ENCODE results near the gene ADGRG4. TPM values are rescaled to one million over a fixed set of nuclear protein-coding genes. Genes with fewer than 3 reads are reported as not detected.

ADGRG4 gene
- total and polyA plus RNA-seq, 2 donors (not counting 1 experiment from before 2014, with no cell fraction given): not detected

DNA sequence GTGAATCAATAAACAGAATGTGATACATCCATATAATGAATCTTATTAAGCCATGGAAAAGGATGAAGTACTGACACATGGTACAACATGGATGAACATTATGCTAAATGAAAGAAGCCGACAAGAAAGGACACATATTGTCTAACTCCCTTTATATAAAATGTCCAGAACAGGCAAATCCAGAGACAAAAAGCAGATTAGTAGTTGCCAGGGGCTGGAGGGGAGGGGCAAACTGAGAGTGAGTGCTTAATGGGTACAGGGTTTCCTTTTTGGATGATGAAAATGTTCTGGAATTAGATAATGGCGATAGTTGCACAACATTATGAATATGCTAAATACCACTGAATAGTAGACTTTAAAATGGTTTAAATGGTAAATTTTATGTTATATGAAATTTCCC is 17.4 kb downstream of the ADGRG4 start:
- ATAC-seq (ENCODE audit: low read depth): no peak
- Histone ChIP-seq H2AFZ (ENCODE audit: insufficient read depth, low read depth, low read length, poor library complexity, severe bottlenecking) (no peak overlapping the region), H3K79me2 (ENCODE audit: control insufficient read depth, insufficient read depth, low read length) (no peaks in the 10 kb centered on the region), H4K20me1 (ENCODE audit: control insufficient read depth, insufficient read depth, low read length, poor library complexity, severe bottlenecking) (no peaks in the 10 kb centered on the region), H3K4me2 (replicated peaks; ENCODE audit: low read depth, low read length, poor library complexity, severe bottlenecking) (no peak overlapping the region), H3K27me3 (replicated peaks in 1 of 4; ENCODE audit: control extremely low read depth in 1 of 4, control insufficient read depth in 3 of 4, insufficient read depth in 4 of 4, low read length in 3 of 4) (no peaks in the 10 kb centered on the region), H3K9ac (ENCODE audit: low read length) (no peak overlapping the region), H3K4me1 (ENCODE audit: control insufficient read depth in 2 of 2, insufficient read depth in 2 of 2, low read length in 2 of 2) (no peaks in the 10 kb centered on the region), H3K9me3 (ENCODE audit: control extremely low read depth in 1 of 3, control insufficient read depth in 2 of 3, insufficient read depth in 1 of 3, low read length in 2 of 3) (no peaks in the 10 kb centered on the region), H3K4me3 (ENCODE audit: control extremely low read depth in 1 of 5, extremely low read depth in 1 of 5, insufficient read depth in 1 of 5, low read depth in 2 of 5, low read length in 4 of 5) (no peak overlapping the region), H3K27ac (ENCODE audit: low read length in 2 of 2) (no peak overlapping the region), H3K36me3 (replicated peaks in 1 of 2; ENCODE audit: control extremely low read depth in 1 of 2, control insufficient read depth in 1 of 2, extremely low read depth in 1 of 2, insufficient read depth in 2 of 2, low read length in 1 of 2) (no peaks in the 10 kb centered on the region)
- Mint-ChIP-seq H3K27me3 (no peaks in the 10 kb centered on the region), H3K27ac (no peak overlapping the region), H3K4me1 (no peaks in the 10 kb centered on the region), H3K9me3 (ENCODE audit: insufficient read depth) (no peaks in the 10 kb centered on the region), H3K4me3 (no peak overlapping the region)
- POLR2A ChIA-PET: no interaction called here
- no CpG with 5 or more reads among the region's 2 CpGs for WGBS (ENCODE audit: insufficient coverage)
- no peak for DNase-seq
- CTCF ChIA-PET: no interaction called here
- intact Hi-C loops (cut with micrococcal nuclease): no loop called here
- TF ChIP-seq EZH2 (IDR thresholded peaks at IDR 0.05; ENCODE audit: borderline replicate concordance, insufficient read depth, low read depth, low read length, poor library complexity, severe bottlenecking): no peak

DNA sequence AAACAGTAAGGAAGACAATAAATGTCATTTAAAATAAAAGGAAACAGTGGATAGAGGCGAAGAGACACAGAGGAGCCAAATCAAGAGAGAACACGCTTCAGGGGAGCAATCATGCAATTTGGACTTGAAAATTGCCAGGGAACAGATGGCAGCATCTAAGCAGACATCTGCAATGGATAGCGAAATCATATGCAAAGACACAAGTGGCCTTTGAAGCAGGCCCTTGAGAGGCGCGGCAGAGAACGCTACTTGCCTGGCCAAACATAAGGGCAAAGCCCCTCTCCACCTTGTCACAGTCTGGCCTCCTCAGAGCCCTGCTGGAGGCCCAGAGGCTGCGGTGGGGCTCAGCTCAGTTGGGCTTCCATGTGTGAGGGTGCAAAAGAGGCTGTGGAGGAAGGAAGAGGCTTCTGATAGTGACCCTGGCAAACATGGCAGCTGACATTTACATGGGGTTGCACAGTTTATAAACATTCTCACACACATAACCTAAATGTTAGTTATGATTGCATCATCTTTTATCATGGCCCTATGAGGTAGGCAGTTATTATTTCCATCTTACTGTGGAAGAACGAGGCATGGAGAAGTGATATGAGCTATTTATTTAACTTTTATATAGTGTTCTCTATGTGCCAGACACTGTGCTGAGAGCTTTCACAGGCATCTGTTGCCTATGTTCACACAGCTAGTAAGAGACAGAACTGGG is 18.3 kb downstream of the ADGRG4 start:
- Mint-ChIP-seq H3K4me1 (no peaks in the 10 kb centered on the region), H3K9me3 (ENCODE audit: insufficient read depth) (no peaks in the 10 kb centered on the region), H3K27ac (no peak overlapping the region), H3K4me3 (no peak overlapping the region), H3K27me3 (no peaks in the 10 kb centered on the region)
- Histone ChIP-seq H3K4me3 (ENCODE audit: control extremely low read depth in 1 of 5, extremely low read depth in 1 of 5, insufficient read depth in 1 of 5, low read depth in 2 of 5, low read length in 4 of 5) (no peak overlapping the region), H3K79me2 (ENCODE audit: control insufficient read depth, insufficient read depth, low read length) (no peaks in the 10 kb centered on the region), H3K9me3 (ENCODE audit: control extremely low read depth in 1 of 3, control insufficient read depth in 2 of 3, insufficient read depth in 1 of 3, low read length in 2 of 3) (no peaks in the 10 kb centered on the region), H3K27ac (ENCODE audit: low read length in 2 of 2) (no peak overlapping the region), H3K36me3 (replicated peaks in 1 of 2; ENCODE audit: control extremely low read depth in 1 of 2, control insufficient read depth in 1 of 2, extremely low read depth in 1 of 2, insufficient read depth in 2 of 2, low read length in 1 of 2) (no peaks in the 10 kb centered on the region), H4K20me1 (ENCODE audit: control insufficient read depth, insufficient read depth, low read length, poor library complexity, severe bottlenecking) (no peaks in the 10 kb centered on the region), H3K4me1 (ENCODE audit: control insufficient read depth in 2 of 2, insufficient read depth in 2 of 2, low read length in 2 of 2) (no peaks in the 10 kb centered on the region), H3K27me3 (replicated peaks in 1 of 4; ENCODE audit: control extremely low read depth in 1 of 4, control insufficient read depth in 3 of 4, insufficient read depth in 4 of 4, low read length in 3 of 4) (no peaks in the 10 kb centered on the region), H3K9ac (ENCODE audit: low read length) (no peak overlapping the region), H3K4me2 (replicated peaks; ENCODE audit: low read depth, low read length, poor library complexity, severe bottlenecking) (no peak overlapping the region), H2AFZ (ENCODE audit: insufficient read depth, low read depth, low read length, poor library complexity, severe bottlenecking) (no peak overlapping the region)
- intact Hi-C loops (cut with micrococcal nuclease): no loop called here
- POLR2A ChIA-PET: no interaction called here
- CTCF ChIA-PET: no interaction called here
- TF ChIP-seq, protein P1, sequence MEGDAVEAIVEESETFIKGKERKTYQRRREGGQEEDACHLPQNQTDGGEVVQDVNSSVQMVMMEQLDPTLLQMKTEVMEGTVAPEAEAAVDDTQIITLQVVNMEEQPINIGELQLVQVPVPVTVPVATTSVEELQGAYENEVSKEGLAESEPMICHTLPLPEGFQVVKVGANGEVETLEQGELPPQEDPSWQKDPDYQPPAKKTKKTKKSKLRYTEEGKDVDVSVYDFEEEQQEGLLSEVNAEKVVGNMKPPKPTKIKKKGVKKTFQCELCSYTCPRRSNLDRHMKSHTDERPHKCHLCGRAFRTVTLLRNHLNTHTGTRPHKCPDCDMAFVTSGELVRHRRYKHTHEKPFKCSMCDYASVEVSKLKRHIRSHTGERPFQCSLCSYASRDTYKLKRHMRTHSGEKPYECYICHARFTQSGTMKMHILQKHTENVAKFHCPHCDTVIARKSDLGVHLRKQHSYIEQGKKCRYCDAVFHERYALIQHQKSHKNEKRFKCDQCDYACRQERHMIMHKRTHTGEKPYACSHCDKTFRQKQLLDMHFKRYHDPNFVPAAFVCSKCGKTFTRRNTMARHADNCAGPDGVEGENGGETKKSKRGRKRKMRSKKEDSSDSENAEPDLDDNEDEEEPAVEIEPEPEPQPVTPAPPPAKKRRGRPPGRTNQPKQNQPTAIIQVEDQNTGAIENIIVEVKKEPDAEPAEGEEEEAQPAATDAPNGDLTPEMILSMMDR (IDR thresholded peaks at IDR 0.05): no peak
- TF ChIP-seq EZH2 (IDR thresholded peaks at IDR 0.05; ENCODE audit: borderline replicate concordance, insufficient read depth, low read depth, low read length, poor library complexity, severe bottlenecking): no peak
- DNase-seq (no peak), ATAC-seq (ENCODE audit: low read depth) (no peak)
- 91% methylated on average over 6 of the region's 8 CpGs for WGBS (ENCODE audit: insufficient coverage)

Data from B cell (primary cell).